ENCODE data around the gene NSUN2. TPM values are rescaled to one million over a fixed set of nuclear protein-coding genes. Genes with fewer than 3 reads are reported as not detected.
A peak's percentile ranks its signal among the peaks of the same experiment; 100 is the strongest.

Gene NSUN2
- total and polyA plus RNA-seq, 5 donors from 2014 or later: 26.0 to 60.4 (median 26.6) TPM

- DNase-seq (no peak), ATAC-seq (ENCODE audit: low read depth in 2 of 2) (peak; percentile 43 to 50)
- no peaks in the 10 kb centered on the region for H3K9me3 ChIP-seq (ENCODE audit: control insufficient read depth in 2 of 2, low read length in 2 of 2)
- H3K27ac ChIP-seq (ENCODE audit: insufficient read depth, low read length, poor library complexity, severe bottlenecking): peak overlapping the region; percentile 90
- peak overlapping the region; percentile 71 for H3K4me3 ChIP-seq (ENCODE audit: low read depth, low read length)
- H3K27me3 ChIP-seq (ENCODE audit: control insufficient read depth, insufficient read depth, low read length): no peaks in the 10 kb centered on the region
- peaks cover 9 to 63% (median 35%) of the 10 kb centered on the region in 4 donors for H3K4me1 Mint-ChIP-seq
- H3K36me3 Mint-ChIP-seq: peaks cover 26% of the 10 kb centered on the region
- peaks cover 28% of the 10 kb centered on the region for H3K4me1 ChIP-seq (ENCODE audit: control insufficient read depth, insufficient read depth, low read length, poor library complexity, severe bottlenecking)
- H3K36me3 ChIP-seq (ENCODE audit: control insufficient read depth, insufficient read depth, low read length): peaks cover 21% of the 10 kb centered on the region
- H3K9me3 Mint-ChIP-seq: no peaks in the 10 kb centered on the region
- H3K27ac Mint-ChIP-seq: peak overlapping the region in 2 of 3 donors; percentile 43 to 97
- no peaks in the 10 kb centered on the region for H3K27me3 Mint-ChIP-seq
- peak overlapping the region; percentile 94 to 99 (median 96) for H3K4me3 Mint-ChIP-seq
Measured at GRCh38 chr5:6633469-6634245, 813 bp upstream of the NSUN2 start.

- no peaks in the 10 kb centered on the region for H3K27me3 Mint-ChIP-seq
- H3K4me3 ChIP-seq (ENCODE audit: low read depth, low read length): peak overlapping the region; percentile 90
- H3K36me3 ChIP-seq (ENCODE audit: control insufficient read depth, insufficient read depth, low read length): peaks cover 32% of the 10 kb centered on the region
- no peaks in the 10 kb centered on the region for H3K9me3 ChIP-seq (ENCODE audit: control insufficient read depth in 2 of 2, low read length in 2 of 2)
- peaks cover 26% of the 10 kb centered on the region for H3K36me3 Mint-ChIP-seq
- peaks cover 9 to 72% (median 41%) of the 10 kb centered on the region in 4 donors for H3K4me1 Mint-ChIP-seq
- DNase-seq (no peak), ATAC-seq (ENCODE audit: low read depth in 2 of 2) (peak in 1 of 2 donors; percentile 2)
- H3K27ac ChIP-seq (ENCODE audit: insufficient read depth, low read length, poor library complexity, severe bottlenecking): peak overlapping the region; percentile 90
- H3K4me1 ChIP-seq (ENCODE audit: control insufficient read depth, insufficient read depth, low read length, poor library complexity, severe bottlenecking): peaks cover 28% of the 10 kb centered on the region
- peak overlapping the region; percentile 97 to 100 (median 97) for H3K27ac Mint-ChIP-seq
- no peaks in the 10 kb centered on the region for H3K9me3 Mint-ChIP-seq
- H3K27me3 ChIP-seq (ENCODE audit: control insufficient read depth, insufficient read depth, low read length): no peaks in the 10 kb centered on the region
- peak overlapping the region; percentile 94 to 99 (median 96) for H3K4me3 Mint-ChIP-seq
Measured at GRCh38 chr5:6632324-6632887, 438 bp downstream of the NSUN2 start.

GRCh38 chr5:6631441-6631840 is 1.4 kb downstream of the NSUN2 start:
- Histone ChIP-seq H3K4me1 (ENCODE audit: control insufficient read depth, insufficient read depth, low read length, poor library complexity, severe bottlenecking) (peaks cover 28% of the 10 kb centered on the region), H3K27ac (ENCODE audit: insufficient read depth, low read length, poor library complexity, severe bottlenecking) (no peak overlapping the region), H3K27me3 (ENCODE audit: control insufficient read depth, insufficient read depth, low read length) (no peaks in the 10 kb centered on the region), H3K36me3 (ENCODE audit: control insufficient read depth, insufficient read depth, low read length) (peaks cover 36% of the 10 kb centered on the region), H3K4me3 (ENCODE audit: low read depth, low read length) (peak overlapping the region; percentile 90), H3K9me3 (ENCODE audit: control insufficient read depth in 2 of 2, low read length in 2 of 2) (no peaks in the 10 kb centered on the region)
- ATAC-seq (ENCODE audit: low read depth in 2 of 2): no peak
- H3K36me3 Mint-ChIP-seq: peaks cover 29% of the 10 kb centered on the region
- H3K27ac Mint-ChIP-seq: peak overlapping the region in 2 of 3 donors; percentile 73 to 97
- no peaks in the 10 kb centered on the region for H3K27me3 Mint-ChIP-seq
- peaks cover 9 to 77% (median 42%) of the 10 kb centered on the region in 4 donors for H3K4me1 Mint-ChIP-seq
- H3K4me3 Mint-ChIP-seq: peak overlapping the region; percentile 94 to 99 (median 96)
- no peaks in the 10 kb centered on the region for H3K9me3 Mint-ChIP-seq
- DNase-seq: peak in 1 of 3 donors; percentile 19

- Histone ChIP-seq H3K36me3 (ENCODE audit: control insufficient read depth, insufficient read depth, low read length) (peaks cover 83% of the 10 kb centered on the region), H3K27ac (ENCODE audit: insufficient read depth, low read length, poor library complexity, severe bottlenecking) (no peak overlapping the region), H3K4me1 (ENCODE audit: control insufficient read depth, insufficient read depth, low read length, poor library complexity, severe bottlenecking) (peaks cover 5% of the 10 kb centered on the region), H3K9me3 (ENCODE audit: control insufficient read depth in 2 of 2, low read length in 2 of 2) (peaks cover 12 to 19% of the 10 kb centered on the region in 2 experiments), H3K4me3 (ENCODE audit: low read depth, low read length) (no peak overlapping the region), H3K27me3 (ENCODE audit: control insufficient read depth, insufficient read depth, low read length) (no peaks in the 10 kb centered on the region)
- ATAC-seq (ENCODE audit: low read depth in 2 of 2): no peak
- Mint-ChIP-seq H3K4me3 (no peak overlapping the region), H3K27me3 (no peaks in the 10 kb centered on the region), H3K4me1 (peaks cover 14 to 59% (median 37%) of the 10 kb centered on the region in 4 donors), H3K27ac (peak overlapping the region in 2 of 3 donors; percentile 20 to 87), H3K9me3 (peaks cover 0 to 13% (median 5%) of the 10 kb centered on the region in 7 donors), H3K36me3 (peaks cover 69% of the 10 kb centered on the region)
- DNase-seq: no peak
Measured at GRCh38 chr5:6626508-6626907, 6.3 kb downstream of the NSUN2 start.

DNA sequence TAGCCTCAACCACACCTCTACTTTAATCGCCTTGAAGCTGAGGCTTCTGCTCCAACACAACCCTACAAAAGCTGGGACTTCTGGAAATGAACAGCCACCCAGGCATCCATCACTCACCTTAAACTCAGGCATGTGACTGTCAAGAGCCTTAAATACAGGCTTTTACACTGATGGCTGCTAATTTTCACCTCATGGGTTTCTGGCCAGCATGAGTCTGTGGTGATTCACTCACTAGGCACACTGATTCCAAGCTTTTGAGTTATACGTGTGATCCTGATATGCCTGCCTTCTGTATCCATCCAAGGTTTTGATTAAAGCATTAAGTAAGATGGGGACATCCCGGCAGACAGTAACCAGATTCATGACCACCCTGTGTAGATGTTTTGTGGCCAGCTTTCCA is 8.9 kb downstream of the NSUN2 start:
- Histone ChIP-seq H3K4me1 (ENCODE audit: control insufficient read depth, insufficient read depth, low read length, poor library complexity, severe bottlenecking) (no peaks in the 10 kb centered on the region), H3K9me3 (ENCODE audit: control insufficient read depth in 2 of 2, low read length in 2 of 2) (peaks cover 12 to 19% of the 10 kb centered on the region in 2 experiments), H3K27ac (ENCODE audit: insufficient read depth, low read length, poor library complexity, severe bottlenecking) (no peak overlapping the region), H3K4me3 (ENCODE audit: low read depth, low read length) (no peak overlapping the region), H3K36me3 (ENCODE audit: control insufficient read depth, insufficient read depth, low read length) (peaks cover 86% of the 10 kb centered on the region), H3K27me3 (ENCODE audit: control insufficient read depth, insufficient read depth, low read length) (no peaks in the 10 kb centered on the region)
- Mint-ChIP-seq H3K4me3 (no peak overlapping the region), H3K4me1 (peaks cover 5 to 35% (median 19%) of the 10 kb centered on the region in 4 donors), H3K27ac (no peak overlapping the region), H3K27me3 (no peaks in the 10 kb centered on the region), H3K36me3 (peaks cover 60% of the 10 kb centered on the region), H3K9me3 (peaks cover 0 to 13% (median 5%) of the 10 kb centered on the region in 7 donors)
- ATAC-seq (ENCODE audit: low read depth in 2 of 2) (no peak), DNase-seq (no peak)

DNA sequence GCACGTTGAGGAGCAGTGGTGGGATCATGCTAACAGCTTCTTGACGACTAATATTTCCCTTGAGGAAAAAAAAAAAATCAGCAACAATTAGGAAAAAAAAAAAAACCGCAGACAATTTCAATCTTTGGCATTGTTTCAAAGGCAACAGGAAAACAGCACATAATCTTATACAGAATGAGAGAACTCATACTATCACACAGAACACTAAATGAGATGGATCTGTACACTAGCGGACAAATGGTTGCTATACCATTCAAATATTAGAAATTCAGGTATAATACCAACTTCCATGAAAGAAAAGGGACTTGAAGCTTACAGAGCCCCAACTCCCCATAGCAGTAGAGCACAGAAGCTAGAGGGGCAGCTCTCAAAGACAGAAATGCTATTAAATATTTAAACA is 9.6 kb downstream of the NSUN2 start:
- no peak for ATAC-seq (ENCODE audit: low read depth in 2 of 2)
- no peak overlapping the region for H3K27ac Mint-ChIP-seq
- Histone ChIP-seq H3K27me3 (ENCODE audit: control insufficient read depth, insufficient read depth, low read length) (no peaks in the 10 kb centered on the region), H3K4me1 (ENCODE audit: control insufficient read depth, insufficient read depth, low read length, poor library complexity, severe bottlenecking) (no peaks in the 10 kb centered on the region), H3K36me3 (ENCODE audit: control insufficient read depth, insufficient read depth, low read length) (peaks cover 84% of the 10 kb centered on the region), H3K4me3 (ENCODE audit: low read depth, low read length) (no peak overlapping the region), H3K9me3 (ENCODE audit: control insufficient read depth in 2 of 2, low read length in 2 of 2) (peaks cover 12 to 19% of the 10 kb centered on the region in 2 experiments), H3K27ac (ENCODE audit: insufficient read depth, low read length, poor library complexity, severe bottlenecking) (no peak overlapping the region)
- H3K4me3 Mint-ChIP-seq: no peak overlapping the region
- H3K36me3 Mint-ChIP-seq: peaks cover 63% of the 10 kb centered on the region
- H3K9me3 Mint-ChIP-seq: peaks cover 0 to 13% (median 5%) of the 10 kb centered on the region in 7 donors
- H3K4me1 Mint-ChIP-seq: peaks cover 5 to 28% (median 16%) of the 10 kb centered on the region in 4 donors
- no peak for DNase-seq
- H3K27me3 Mint-ChIP-seq: no peaks in the 10 kb centered on the region

DNA sequence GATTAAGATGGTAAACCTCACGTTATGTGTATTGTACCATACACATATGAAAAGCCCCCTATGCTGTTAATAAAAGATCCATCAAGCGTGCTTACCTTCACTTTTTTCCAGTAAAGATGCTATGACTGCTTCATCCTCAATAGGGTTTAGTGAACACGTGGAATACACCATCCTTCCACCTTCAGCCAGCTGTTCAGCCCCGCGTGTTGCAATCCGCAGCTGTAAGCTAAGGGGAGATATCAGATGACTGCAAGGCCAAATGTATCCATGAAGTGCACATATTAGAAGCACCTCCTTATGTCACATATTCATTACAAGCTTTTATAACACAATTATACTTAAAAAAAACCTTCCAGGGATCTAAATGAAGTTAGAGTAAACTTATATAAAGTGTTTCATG is 16.2 kb downstream of the NSUN2 start:
- Mint-ChIP-seq H3K36me3 (peaks cover 67% of the 10 kb centered on the region), H3K4me1 (peaks cover 0 to 35% (median 22%) of the 10 kb centered on the region in 4 donors)

More for the DNA sequence above, 16.2 kb downstream of the NSUN2 start:
- no peak for ATAC-seq (ENCODE audit: low read depth in 2 of 2)
- Histone ChIP-seq H3K4me3 (ENCODE audit: low read depth, low read length) (no peak overlapping the region), H3K27me3 (ENCODE audit: control insufficient read depth, insufficient read depth, low read length) (no peaks in the 10 kb centered on the region), H3K4me1 (ENCODE audit: control insufficient read depth, insufficient read depth, low read length, poor library complexity, severe bottlenecking) (no peaks in the 10 kb centered on the region), H3K27ac (ENCODE audit: insufficient read depth, low read length, poor library complexity, severe bottlenecking) (no peak overlapping the region), H3K9me3 (ENCODE audit: control insufficient read depth in 2 of 2, low read length in 2 of 2) (no peaks in the 10 kb centered on the region), H3K36me3 (ENCODE audit: control insufficient read depth, insufficient read depth, low read length) (peaks cover 88% of the 10 kb centered on the region)
- Mint-ChIP-seq H3K27me3 (no peaks in the 10 kb centered on the region), H3K27ac (no peak overlapping the region), H3K9me3 (no peaks in the 10 kb centered on the region), H3K4me3 (no peak overlapping the region)
- no peak for DNase-seq

Data from CD4-positive, CD25-positive, alpha-beta regulatory T cell (primary cell).